H1 (cell line): ENCODE measurements around the gene ZBTB47. TPM values are rescaled to one million over a fixed set of nuclear protein-coding genes. Genes with fewer than 3 reads are reported as not detected.

Experiments
- CTCF ChIA-PET: fragments of 300-600 bp; sonication (Branson Sonifier 250); formaldehyde crosslinking; loops from one replicate; lab custom pipeline; 2021; ENCODE audit not compliant: partially characterized antibody; lab: Charles Lee
- POLR2A ChIA-PET: fragments of 300-600 bp; sonication (Branson Sonifier 250); formaldehyde crosslinking; loops from one replicate; lab custom pipeline; 2021; ENCODE audit warnings: inconsistent platforms; ENCODE audit not compliant: partially characterized antibody; lab: Charles Lee
- DNase-seq, 2 experiments: peaks; one replicate each; pipeline versions ENCODE4 v3.0.0 to v3.0.0-alpha.2; 2010 to 2022; ENCODE audit warnings: low spot score in 2 of 2, low read depth in 1 of 2, mixed read lengths in 1 of 2
- FAIRE-seq: peaks from 2 replicates; lab custom pipeline; 2011; peaks lifted over from hg19 to GRCh38; lab: Jason Lieb, UNC
- H2AFZ ChIP-seq: 2 replicates; pipeline ENCODE4 v1.8.1; 2012; ENCODE audit warnings: low read length, inconsistent platforms
- H2AK5ac ChIP-seq: 2 replicates; pipeline ENCODE4 v1.6.1; 2013; ENCODE audit warnings: low read depth, low read length
- H2BK120ac ChIP-seq: replicated peaks from 2 replicates; pipeline ENCODE3; 2013; ENCODE audit warnings: low read depth, low read length, inconsistent platforms
- H2BK12ac ChIP-seq: 2 replicates; pipeline ENCODE4 v1.6.1; 2013; ENCODE audit warnings: low read depth, low read length
- H2BK15ac ChIP-seq: 2 replicates; pipeline ENCODE4 v1.6.1; 2013; ENCODE audit warnings: low read length
- H2BK20ac ChIP-seq: 2 replicates; pipeline ENCODE4 v1.6.1; 2013; ENCODE audit warnings: low read length
- H2BK5ac ChIP-seq: 2 replicates; pipeline ENCODE4 v1.6.1; 2013; ENCODE audit warnings: low read depth, low read length
- H3K14ac ChIP-seq: 2 replicates; pipeline ENCODE4 v1.6.1; 2013; ENCODE audit warnings: inconsistent platforms; ENCODE audit not compliant: insufficient read length
- H3K18ac ChIP-seq: 2 replicates; pipeline ENCODE4 v1.6.1; 2013; ENCODE audit warnings: low read length; ENCODE audit errors: extremely low read depth
- H3K23ac ChIP-seq: 2 replicates; pipeline ENCODE4 v1.6.1; 2013; ENCODE audit warnings: inconsistent platforms; ENCODE audit not compliant: insufficient read length
- H3K23me2 ChIP-seq: 2 replicates; pipeline ENCODE4 v1.6.1; 2013; ENCODE audit warnings: low read depth, low read length
- H3K27ac ChIP-seq: 2 replicates; pipeline ENCODE4 v1.6.1; 2011; ENCODE audit warnings: low read depth, low read length, inconsistent platforms
- H3K27me3 ChIP-seq, 4 experiments: replicated peaks in 1 of 4; 1 replicate in 1 of 4; 2 replicates in 3 of 4; pipeline versions ENCODE4 v1.6.1 to v1.8.1; 2011 to 2013; ENCODE audit warnings: low read length in 3 of 4, mild to moderate bottlenecking in 3 of 4, inconsistent platforms in 2 of 4, mixed read lengths in 2 of 4, moderate library complexity in 1 of 4; ENCODE audit not compliant: control insufficient read depth in 3 of 4, insufficient read depth in 3 of 4; ENCODE audit errors: extremely low read depth in 1 of 4
- H3K36me3 ChIP-seq, 4 experiments: 2 replicates each; pipeline versions ENCODE4 v1.6.1 to v1.8.1; 2011 to 2013; ENCODE audit warnings: mild to moderate bottlenecking in 4 of 4, low read length in 3 of 4, moderate library complexity in 2 of 4, control low read depth in 1 of 4, inconsistent platforms in 1 of 4; ENCODE audit not compliant: insufficient read depth in 4 of 4, control insufficient read depth in 2 of 4
- H3K4ac ChIP-seq: replicated peaks from 2 replicates; pipeline ENCODE3; 2013; ENCODE audit warnings: low read length, low read depth, mixed read lengths, inconsistent platforms; ENCODE audit not compliant: insufficient read length
- H3K4me1 ChIP-seq, 4 experiments: replicated peaks in 1 of 4; 1 replicate in 1 of 4; 2 replicates in 3 of 4; pipeline versions ENCODE4 v1.6.1 to v1.8.1; 2011 to 2013; ENCODE audit warnings: low read length in 3 of 4, inconsistent platforms in 2 of 4, mixed read lengths in 1 of 4; ENCODE audit not compliant: insufficient read depth in 4 of 4, control insufficient read depth in 3 of 4
- H3K4me2 ChIP-seq, 2 experiments: 2 replicates each; pipeline versions ENCODE4 v1.6.1 to v1.8.1; 2011 to 2013; ENCODE audit warnings: low read depth in 2 of 2, low read length in 2 of 2, control low read depth in 1 of 2, inconsistent platforms in 1 of 2, mild to moderate bottlenecking in 1 of 2; ENCODE audit not compliant: insufficient read depth in 1 of 2
- H3K4me3 ChIP-seq, 4 experiments: fragments of 200-600, 300-600 bp in 1 of 4; sonication (generic), shearing (Covaris generic), sonication (Bioruptor Twin) in 1 of 4; 2 replicates each; pipeline versions ENCODE4 v1.5.1 to v1.8.1; 2011 to 2016; ENCODE audit warnings: low read length in 4 of 4, low read depth in 3 of 4, control low read depth in 2 of 4, inconsistent platforms in 2 of 4, mild to moderate bottlenecking in 2 of 4, mixed read lengths in 1 of 4, moderate library complexity in 1 of 4; ENCODE audit not compliant: insufficient read depth in 2 of 4; ENCODE audit errors: extremely low read depth in 1 of 4
- H3K56ac ChIP-seq: replicated peaks from 2 replicates; pipeline ENCODE3; 2013; ENCODE audit warnings: low read depth, mild to moderate bottlenecking, mixed read lengths, low read length, inconsistent platforms; ENCODE audit not compliant: insufficient read length
- H3K79me1 ChIP-seq: 2 replicates; pipeline ENCODE4 v1.6.1; 2013; ENCODE audit warnings: low read depth, low read length, control low read depth
- H3K79me2 ChIP-seq, 2 experiments: 2 replicates each; pipeline versions ENCODE4 v1.6.1 to v1.8.1; 2012 to 2013; ENCODE audit warnings: low read length in 2 of 2, mild to moderate bottlenecking in 2 of 2, inconsistent platforms in 1 of 2; ENCODE audit not compliant: insufficient read depth in 2 of 2, control insufficient read depth in 1 of 2
- H3K9ac ChIP-seq, 4 experiments: replicated peaks in 1 of 4; 1 replicate in 1 of 4; 2 replicates in 3 of 4; pipeline versions ENCODE4 v1.6.1 to v1.8.1; 2011 to 2013; ENCODE audit warnings: low read depth in 3 of 4, low read length in 3 of 4, control low read depth in 2 of 4, mild to moderate bottlenecking in 2 of 4, moderate library complexity in 2 of 4, inconsistent platforms in 1 of 4; ENCODE audit errors: extremely low read depth in 1 of 4
- H3K9me3 ChIP-seq, 2 experiments: 2 replicates each; pipeline versions ENCODE4 v1.6.1 to v1.8.1; 2012 to 2013; ENCODE audit warnings: mild to moderate bottlenecking in 2 of 2, moderate library complexity in 2 of 2, control low read depth in 1 of 2, inconsistent platforms in 1 of 2, low read depth in 1 of 2, low read length in 1 of 2, mixed read lengths in 1 of 2; ENCODE audit not compliant: insufficient read depth in 2 of 2
- H4K20me1 ChIP-seq, 2 experiments: replicated peaks in 1 of 2; 2 replicates each; pipeline versions ENCODE3 to v1.8.1; 2011 to 2013; ENCODE audit warnings: inconsistent platforms in 2 of 2, low read length in 2 of 2, mild to moderate bottlenecking in 1 of 2; ENCODE audit not compliant: insufficient read depth in 2 of 2, control insufficient read depth in 1 of 2
- H4K5ac ChIP-seq: 2 replicates; pipeline ENCODE4 v1.6.1; 2013; ENCODE audit warnings: low read length, low read depth, mixed read lengths, inconsistent platforms; ENCODE audit not compliant: insufficient read length
- H4K8ac ChIP-seq: 2 replicates; pipeline ENCODE4 v1.8.0; 2013; ENCODE audit warnings: mild to moderate bottlenecking, moderate library complexity, low read length, inconsistent platforms; ENCODE audit not compliant: insufficient read depth; ENCODE audit errors: extremely low read depth
- H4K91ac ChIP-seq: replicated peaks from 2 replicates; pipeline ENCODE3; 2013; ENCODE audit warnings: low read length, mixed read lengths, inconsistent platforms; ENCODE audit not compliant: insufficient read length
- ASH2L ChIP-seq: fragments of 200-600, 300-600 bp; sonication (generic); IDR thresholded peaks from one replicate; pipeline ENCODE4 v1.7.1; 2017; ENCODE audit warnings: low read length
- JUN ChIP-seq: IDR thresholded peaks from 2 replicates; pipeline ENCODE4 v1.6.1; 2011; ENCODE audit warnings: low read depth, mild to moderate bottlenecking, improper control_type of control experiment, low read length
- PHF8 ChIP-seq: fragments of 200-600 bp; sonication (generic); conservative IDR thresholded peaks from 2 replicates; pipeline ENCODE4 v1.7.1; 2012; ENCODE audit warnings: low read depth, mild to moderate bottlenecking, inconsistent platforms, low read length, moderate library complexity
- WGBS, 2 experiments: shearing (Covaris generic) in 1 of 2; methylation state at CpG; one replicate each; pipeline versions ENCODE4 v1.1.6 to v1.1.7; 2013 to 2015; ENCODE audit warnings: low lambda C conversion rate in 2 of 2, mixed read lengths in 2 of 2, inconsistent platforms in 1 of 2, low coverage in 1 of 2, missing lambda C conversion rate in 1 of 2; ENCODE audit not compliant: insufficient replicate concordance in 2 of 2, insufficient coverage in 1 of 2, insufficient read length in 1 of 2; ENCODE audit errors: extremely low coverage in 1 of 2, missing lambda C conversion rate in 1 of 2; 5-methylcytosine and 5-hydroxymethylcytosine counted together
- polyA plus RNA-seq, 7 experiments: library from polyadenylated mRNA; depleted of rRNA in 3 of 7; stranded (reverse) in 5 of 7; unstranded in 2 of 7; fragments of >200 nt in 5 of 7; fragments of 200-250 nt in 2 of 7; gene quantifications; 1 replicate in 5 of 7; 2 replicates in 1 of 7; 4 replicates in 1 of 7; pipeline versions ENCODE4 v1.2.1 to v1.2.3, GENCODE V29; 2011 to 2013; ENCODE audit warnings: missing spikeins in 2 of 7, mixed read lengths in 2 of 7
- total RNA-seq: library from RNA; stranded (reverse); fragmentation: NEBNext Ultra II Directional; extraction: Animal tissue kit (Norgen Biotek cat#: 25700); gene quantifications from 2 replicates; pipeline ENCODE4 v1.2.1, GENCODE V29; 2021

ZBTB47 gene
- total and polyA plus RNA-seq, 2 of the 8 experiments (the other 6 are each of a cell fraction or from before 2014, with no cell fraction given) = 2.8 to 4.1 TPM

DNA sequence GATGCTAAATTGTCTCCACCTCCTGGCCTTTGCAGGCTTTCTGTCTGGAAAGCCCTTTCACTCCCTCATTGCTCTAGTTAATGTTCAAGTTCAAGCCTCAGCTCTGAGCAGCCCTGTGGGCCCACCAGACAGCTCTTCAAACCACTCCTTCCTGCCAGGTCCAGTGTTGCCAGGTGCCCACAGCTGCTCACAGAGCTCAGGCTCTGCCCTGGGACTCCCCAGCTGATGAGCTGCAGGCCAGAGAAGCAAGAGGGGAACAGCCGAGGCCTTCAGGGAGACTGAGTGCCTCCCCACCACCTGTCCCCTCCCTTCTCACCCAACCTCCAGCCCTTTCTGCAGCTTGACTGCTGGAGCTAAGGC is 1.3 kb upstream of the ZBTB47 start:
- H3K27ac ChIP-seq = no peak overlapping the region
- H4K5ac ChIP-seq = no peak overlapping the region
- no peaks in the 10 kb centered on the region for H3K27me3 ChIP-seq
- H3K14ac ChIP-seq = no peak overlapping the region
- H3K79me1 ChIP-seq = 0 out of 2 replicates have a peak, but pooled peaks cover 2% of the 10 kb centered on the region
- H3K4ac ChIP-seq = no peak overlapping the region
- no peak overlapping the region for H4K8ac ChIP-seq
- H3K4me3 ChIP-seq = no peak overlapping the region
- H2BK12ac ChIP-seq = 0 out of 2 replicates have a peak overlapping the region, but pooled peaks have one; percentile 56
- peaks cover 6 to 41% (median 31%) of the 10 kb centered on the region in 4 experiments for H3K4me1 ChIP-seq
- H4K91ac ChIP-seq = no peak overlapping the region
- peak overlapping the region; percentile 66; the same call in 1 of the 2 replicates for H2BK5ac ChIP-seq
- ChIA-PET POLR2A (interaction anchor here (0.7 to 3.6 kb wide), 12 partner anchors 13 to 382 kb away, joined by 3 to 14 read pairs (median 4); partner anchors contain the start of genes NKTR and SEC22C), CTCF (interaction anchor here (1.0 to 4.3 kb wide), 15 partner anchors 10 to 402 kb away, joined by 3 to 31 read pairs (median 4); no protein-coding TSS in a partner anchor)
- H3K79me2 ChIP-seq = no peaks in the 10 kb centered on the region
- no peak overlapping the region for H2BK120ac ChIP-seq
- H2AFZ ChIP-seq = no peak overlapping the region
- no peak overlapping the region; the same call in 1 of the 2 replicates for H3K18ac ChIP-seq
- H3K4me2 ChIP-seq = no peak overlapping the region; a peak in 1 of 4 replicates
- TF ChIP-seq JUN = no peak
- no peak for TF ChIP-seq PHF8
- no peak for TF ChIP-seq ASH2L
- peak overlapping the region; percentile 65; the same call in 1 of the 2 replicates for H2AK5ac ChIP-seq
- no peak overlapping the region for H3K56ac ChIP-seq
- 77% methylated on average over 1 of the region's 1 CpG; no CpG with 5 or more reads in 1 of the 2 experiments for WGBS, 2 experiments
- 0 out of 2 replicates have a peak overlapping the region, but pooled peaks have one; percentile 72 for H2BK20ac ChIP-seq
- peak in 1 of 2 experiments; percentile 51 for DNase-seq
- H3K23ac ChIP-seq = no peak overlapping the region
- no peaks in the 10 kb centered on the region for H3K9me3 ChIP-seq
- peaks cover 1 to 2% of the 10 kb centered on the region in 2 experiments for H4K20me1 ChIP-seq
- H3K9ac ChIP-seq = no peak overlapping the region
- H3K36me3 ChIP-seq = peaks cover 0 to 4% (median 3%) of the 10 kb centered on the region in 4 experiments; a peak in 3 of 8 replicates
- H3K23me2 ChIP-seq = peaks cover 3% of the 10 kb centered on the region; the same call in 1 of the 2 replicates
- no peak for FAIRE-seq
- H2BK15ac ChIP-seq = 0 out of 2 replicates have a peak overlapping the region, but pooled peaks have one; percentile 61
